GM19467 (cell line): ENCODE results near the gene ASB2.

Experiments used
- ATAC-seq: cut with Tn5 transposase; IDR thresholded peaks from one replicate; pipeline ENCODE4 v1.9.1; 2021; ENCODE audit warnings: mild to moderate bottlenecking, moderate library complexity; ENCODE audit not compliant: unreplicated experiment

ASB2 gene

GRCh38 chr14:93981316-93982229, 5.2 kb upstream of the ASB2 start:
- ATAC-seq, result no peak

DNA sequence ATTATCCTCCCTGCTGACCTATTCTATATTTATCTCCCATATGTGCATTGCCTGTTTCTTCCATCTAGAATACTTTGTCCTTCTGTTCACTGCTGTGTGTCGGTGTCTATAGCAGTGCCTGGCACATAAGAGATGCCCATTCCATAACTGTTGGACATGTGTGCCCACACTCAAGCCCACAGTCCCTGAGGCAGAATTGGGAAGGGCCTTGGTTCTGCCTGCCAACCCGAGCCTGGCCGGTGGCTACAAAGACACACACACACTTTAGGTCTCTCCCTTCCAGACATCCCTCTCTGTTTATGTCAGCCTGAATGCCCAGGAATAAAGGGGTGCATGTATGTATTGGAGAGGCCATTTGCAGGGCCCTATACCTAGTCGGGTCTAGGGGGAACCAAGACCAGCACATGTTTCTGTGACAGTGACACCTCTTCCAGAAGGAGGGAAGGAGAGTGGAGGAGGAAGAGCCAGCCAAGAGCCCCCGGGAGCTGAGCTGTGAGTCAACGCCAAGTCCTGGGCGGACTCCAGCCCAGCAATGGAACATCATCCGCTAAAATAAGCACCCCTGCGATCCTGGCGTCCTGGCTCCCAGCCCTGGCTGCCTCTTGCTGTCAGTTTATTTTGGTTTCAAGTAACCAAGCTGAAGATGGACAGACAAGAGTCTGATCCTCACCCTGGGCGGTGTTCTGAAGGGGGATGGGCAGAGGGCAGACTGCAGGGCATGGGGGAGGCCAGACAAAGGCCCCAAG, 4.3 kb upstream of the ASB2 start:
- ATAC-seq, result no peak

DNA sequence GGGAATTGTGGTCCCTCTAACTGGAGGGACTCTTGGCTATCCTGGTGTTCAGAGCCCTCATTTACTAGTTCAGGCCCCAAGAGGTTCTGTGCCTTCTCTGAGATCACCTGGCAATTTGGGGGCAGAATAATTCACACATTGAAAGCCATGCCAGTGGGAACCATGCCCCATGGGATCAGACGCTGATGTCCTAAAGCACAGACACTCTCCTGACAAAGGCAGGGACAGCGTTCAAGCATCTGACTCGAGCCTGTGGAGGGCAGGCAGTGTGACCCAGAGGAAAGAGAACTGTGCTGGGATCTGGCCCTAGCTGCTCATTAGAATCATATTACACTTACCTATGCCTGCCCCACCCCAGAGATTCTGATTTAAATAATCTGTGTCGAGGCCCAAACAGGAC, 2.4 kb upstream of the ASB2 start:
- no peak for ATAC-seq

DNA sequence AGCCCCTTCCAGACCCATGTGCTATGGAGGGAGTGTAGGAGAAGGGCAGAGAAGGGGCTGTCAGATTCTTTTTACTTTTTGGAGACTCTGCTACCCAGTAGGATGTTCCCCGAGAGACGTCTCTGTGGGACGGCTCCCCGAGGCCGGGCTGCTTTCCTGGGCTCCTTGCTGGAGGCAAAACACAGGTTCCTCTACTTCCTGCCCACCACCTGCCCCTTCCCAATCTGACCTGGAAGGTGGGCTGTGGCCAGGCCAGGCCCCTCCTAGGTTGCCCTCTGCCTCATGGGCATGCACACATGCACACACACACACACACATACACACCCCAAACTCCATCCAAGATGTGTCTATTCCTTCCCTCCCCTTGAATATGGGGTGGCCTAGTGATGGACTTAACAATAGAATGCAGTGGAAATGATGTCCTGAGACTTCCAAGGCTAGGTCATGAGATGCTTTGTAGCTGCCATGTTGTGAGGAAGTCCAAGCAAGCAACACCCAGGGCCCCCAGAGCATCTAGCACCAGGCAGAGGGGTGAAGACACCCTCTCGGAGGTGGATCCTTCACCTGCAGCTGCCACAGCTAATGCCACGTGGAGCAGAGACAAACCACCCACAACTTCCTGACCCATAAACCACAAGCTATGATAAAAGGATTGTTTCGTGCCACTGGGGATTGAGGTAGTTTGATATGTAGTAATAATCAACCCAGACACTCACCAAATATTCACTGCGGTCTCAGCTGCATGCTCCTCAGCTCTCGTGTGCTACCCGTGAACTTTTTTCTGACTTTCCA, 1.6 kb upstream of the ASB2 start:
- peak; percentile 47 for ATAC-seq

GRCh38 chr14:93977171-93977570, 801 bp upstream of the ASB2 start:
- no peak for ATAC-seq

DNA sequence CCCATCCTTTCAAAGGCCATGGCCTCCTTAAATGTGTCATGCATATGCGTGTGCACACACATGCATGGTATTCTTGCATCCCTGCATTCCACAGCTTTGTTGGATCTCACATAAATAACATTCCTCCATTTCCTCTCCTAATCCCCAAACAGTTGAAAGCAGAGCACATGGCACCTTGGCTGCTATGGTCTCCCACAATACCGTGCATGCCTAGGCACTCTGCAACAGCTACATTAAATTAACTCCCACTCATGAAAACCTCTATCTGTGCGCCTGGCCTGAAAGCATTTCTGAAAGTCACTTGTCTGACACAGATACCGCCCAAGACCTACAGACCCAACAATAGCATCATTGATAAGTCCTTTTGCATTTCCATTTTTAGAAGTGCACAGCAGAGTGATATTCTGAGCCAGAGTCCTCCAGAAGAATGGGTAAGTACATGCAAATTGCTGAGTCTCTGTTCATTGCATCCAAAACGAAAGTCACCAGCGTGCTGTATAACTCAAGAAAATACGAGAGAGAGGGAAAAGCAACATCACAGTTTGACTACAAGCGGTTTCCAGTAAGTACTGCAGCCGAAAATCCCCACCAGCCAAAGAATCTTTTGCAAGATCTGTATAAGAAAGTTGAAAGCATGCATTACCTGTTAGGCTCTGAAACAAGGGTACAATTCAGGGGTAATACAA, 436 bp downstream of the ASB2 start:
- peak; percentile 56 for ATAC-seq

DNA sequence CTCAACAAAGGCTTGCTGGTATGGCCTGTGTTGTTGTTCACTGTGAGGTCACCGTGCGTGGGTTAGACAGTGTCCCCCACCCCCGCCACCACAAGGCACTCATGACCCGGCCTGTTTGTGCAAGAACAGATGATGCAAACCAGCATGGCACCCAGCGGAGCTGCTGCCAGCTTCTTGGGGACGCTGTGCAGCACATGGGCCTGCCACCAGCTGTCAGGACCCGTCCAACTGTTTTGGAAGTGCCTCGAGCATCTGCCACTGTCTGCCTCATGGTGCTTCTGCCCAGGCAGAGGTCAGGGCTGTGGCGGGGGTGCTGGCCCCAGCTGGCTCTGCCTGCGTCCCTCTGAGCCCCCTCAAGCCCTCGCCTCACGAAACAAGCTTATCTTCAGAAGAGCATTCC, 1.5 kb downstream of the ASB2 start:
- ATAC-seq, result no peak

- ATAC-seq, result no peak
Observed at GRCh38 chr14:93974299-93974698, 2.1 kb downstream of the ASB2 start.

- ATAC-seq, result no peak
Observed at GRCh38 chr14:93973607-93974006, 2.8 kb downstream of the ASB2 start.

GRCh38 chr14:93972618-93973205, 3.7 kb downstream of the ASB2 start:
- ATAC-seq, result no peak

DNA sequence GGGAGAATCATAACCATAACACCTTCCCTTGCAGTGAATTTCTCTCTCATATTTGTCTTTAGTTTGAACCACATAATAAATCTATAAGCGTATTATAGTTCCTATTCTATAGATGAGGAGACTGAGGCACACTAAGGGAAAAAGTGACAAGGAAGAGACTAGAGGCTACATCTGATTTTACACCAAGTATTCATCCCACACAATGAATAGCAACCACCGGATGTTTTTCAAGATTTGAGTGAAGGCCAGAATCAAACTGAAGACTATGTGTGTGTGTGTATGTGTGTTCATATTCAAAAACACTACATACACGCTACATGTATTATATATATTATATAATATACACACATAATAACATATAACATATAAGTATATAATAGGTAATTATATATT, 4.7 kb downstream of the ASB2 start:
- no peak for ATAC-seq

GRCh38 chr14:93970965-93971634, 5.3 kb downstream of the ASB2 start:
- ATAC-seq, result peak; percentile 37

GRCh38 chr14:93970585-93970964, 5.8 kb downstream of the ASB2 start:
- no peak for ATAC-seq

- no peak for ATAC-seq
Observed at GRCh38 chr14:93969082-93969828, 7.1 kb downstream of the ASB2 start.

DNA sequence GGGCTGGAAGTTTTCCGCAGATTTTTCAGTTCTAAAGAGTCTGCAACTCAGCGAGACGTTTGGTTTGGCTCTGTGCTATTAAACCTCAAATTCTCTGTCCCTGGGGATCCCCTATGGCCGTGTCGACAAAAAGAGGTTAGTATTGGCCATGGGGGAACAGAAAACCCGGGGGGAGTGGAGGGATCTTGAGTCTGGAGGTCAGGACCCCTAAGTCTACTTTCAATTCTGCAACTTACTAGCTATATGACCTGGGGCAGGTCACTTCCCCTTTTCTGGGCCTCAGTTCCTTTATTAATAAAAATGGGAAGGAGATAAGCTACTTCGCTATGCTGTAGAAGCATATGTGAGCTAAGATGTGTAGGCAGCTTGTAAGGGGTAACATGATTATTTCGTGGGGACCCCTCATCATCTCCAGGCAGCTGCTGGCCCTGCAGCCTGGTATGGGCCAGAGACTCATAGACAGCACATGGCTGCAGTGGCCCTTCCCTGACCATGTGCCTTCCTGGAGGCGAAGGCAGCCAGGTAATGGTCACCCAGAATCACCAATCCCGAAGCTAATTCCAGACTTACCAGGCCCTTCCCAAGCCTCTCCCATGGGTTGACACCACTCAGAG, 8.6 kb downstream of the ASB2 start:
- no peak for ATAC-seq

- ATAC-seq, result no peak
Observed at GRCh38 chr14:93965946-93966474, 10.4 kb downstream of the ASB2 start.

- ATAC-seq, result no peak
Observed at GRCh38 chr14:93965287-93965821, 11.0 kb downstream of the ASB2 start.

GRCh38 chr14:93964820-93965286, 11.5 kb downstream of the ASB2 start:
- no peak for ATAC-seq
